ENCODE data around the gene COL17A1.

Gene COL17A1

GRCh38 chr10:104057717-104058116, 28.0 kb downstream of the COL17A1 start:
- no peak for DNase-seq (ENCODE audit: low spot score)
- TF ChIP-seq, protein P1, sequence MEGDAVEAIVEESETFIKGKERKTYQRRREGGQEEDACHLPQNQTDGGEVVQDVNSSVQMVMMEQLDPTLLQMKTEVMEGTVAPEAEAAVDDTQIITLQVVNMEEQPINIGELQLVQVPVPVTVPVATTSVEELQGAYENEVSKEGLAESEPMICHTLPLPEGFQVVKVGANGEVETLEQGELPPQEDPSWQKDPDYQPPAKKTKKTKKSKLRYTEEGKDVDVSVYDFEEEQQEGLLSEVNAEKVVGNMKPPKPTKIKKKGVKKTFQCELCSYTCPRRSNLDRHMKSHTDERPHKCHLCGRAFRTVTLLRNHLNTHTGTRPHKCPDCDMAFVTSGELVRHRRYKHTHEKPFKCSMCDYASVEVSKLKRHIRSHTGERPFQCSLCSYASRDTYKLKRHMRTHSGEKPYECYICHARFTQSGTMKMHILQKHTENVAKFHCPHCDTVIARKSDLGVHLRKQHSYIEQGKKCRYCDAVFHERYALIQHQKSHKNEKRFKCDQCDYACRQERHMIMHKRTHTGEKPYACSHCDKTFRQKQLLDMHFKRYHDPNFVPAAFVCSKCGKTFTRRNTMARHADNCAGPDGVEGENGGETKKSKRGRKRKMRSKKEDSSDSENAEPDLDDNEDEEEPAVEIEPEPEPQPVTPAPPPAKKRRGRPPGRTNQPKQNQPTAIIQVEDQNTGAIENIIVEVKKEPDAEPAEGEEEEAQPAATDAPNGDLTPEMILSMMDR (IDR thresholded peaks at IDR 0.05) = no peak
- no peak overlapping the region for H3K27ac ChIP-seq
- no peak overlapping the region for H3K4me3 ChIP-seq

DNA sequence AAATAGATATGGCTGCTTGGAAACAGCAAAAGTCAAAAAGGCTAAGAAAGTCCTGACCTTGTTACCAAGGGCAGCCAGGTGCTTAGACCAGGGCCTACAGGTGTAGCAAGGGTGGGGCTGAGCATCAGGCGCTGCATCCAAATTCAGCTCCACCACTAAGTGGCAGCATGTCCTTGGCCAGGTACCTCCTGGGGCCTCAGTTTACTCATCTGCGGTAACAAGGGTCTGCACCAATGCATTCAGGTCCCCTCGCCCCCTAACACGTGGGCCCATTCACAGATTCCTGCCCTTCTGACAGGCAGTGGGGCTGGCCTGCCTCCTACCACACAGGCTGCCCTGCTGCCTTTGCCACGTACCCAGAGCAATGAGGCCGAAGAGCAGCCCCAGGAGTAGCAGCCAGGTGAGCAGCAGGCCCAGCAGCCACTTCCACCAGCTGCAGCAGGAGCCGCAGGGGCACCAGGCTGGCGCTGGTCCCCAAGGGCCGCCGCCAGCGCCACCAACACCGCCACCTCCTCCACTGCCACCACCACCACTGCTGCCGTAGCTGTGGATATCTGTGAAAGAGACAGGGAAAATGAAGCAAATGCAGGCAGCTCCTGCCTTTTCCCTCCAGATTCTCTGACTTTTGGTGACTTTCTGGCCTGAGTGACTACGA, 28.9 kb downstream of the COL17A1 start:
- no peak for DNase-seq (ENCODE audit: low spot score)
- TF ChIP-seq, protein P1 (IDR thresholded peaks at IDR 0.05) = no peak
- no peak overlapping the region for H3K27ac ChIP-seq
- H3K4me3 ChIP-seq = no peak overlapping the region

- peak overlapping the region in 1 of 2 donors; percentile 28 for H3K27ac ChIP-seq
- H3K4me3 ChIP-seq = no peak overlapping the region
- DNase-seq (ENCODE audit: low spot score) = no peak
- TF ChIP-seq, protein P1 (IDR thresholded peaks at IDR 0.05) = no peak
Observed at GRCh38 chr10:104054430-104054829, 31.2 kb downstream of the COL17A1 start.

DNA sequence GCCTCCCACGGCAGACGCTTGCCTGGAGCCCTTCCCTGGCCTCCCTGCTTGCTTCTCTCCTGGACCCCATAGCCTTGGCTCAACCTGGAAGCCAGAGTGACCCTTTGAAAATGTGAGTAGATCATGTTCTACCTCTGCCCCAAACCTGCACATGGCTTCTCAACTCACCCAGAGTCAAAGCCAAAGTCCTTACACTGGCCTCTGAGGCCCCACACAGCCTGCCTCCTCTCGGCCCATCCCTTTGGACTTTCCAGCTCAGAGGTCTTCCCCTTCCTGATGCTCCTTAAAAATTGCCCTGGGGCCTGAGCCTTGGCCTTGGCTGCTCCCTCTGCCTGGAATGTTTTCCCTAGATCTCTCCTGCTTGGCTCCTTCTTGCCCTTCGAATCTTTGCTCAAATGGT, 32.5 kb downstream of the COL17A1 start:
- Histone ChIP-seq H3K27ac (no peak overlapping the region), H3K4me3 (no peak overlapping the region)
- no peak for DNase-seq (ENCODE audit: low spot score)
- TF ChIP-seq, protein P1 (IDR thresholded peaks at IDR 0.05) = no peak

GRCh38 chr10:104052431-104052830, 33.2 kb downstream of the COL17A1 start:
- Histone ChIP-seq H3K4me3 (no peak overlapping the region), H3K27ac (no peak overlapping the region)
- TF ChIP-seq, protein P1 (IDR thresholded peaks at IDR 0.05) = no peak
- DNase-seq (ENCODE audit: low spot score) = no peak

DNA sequence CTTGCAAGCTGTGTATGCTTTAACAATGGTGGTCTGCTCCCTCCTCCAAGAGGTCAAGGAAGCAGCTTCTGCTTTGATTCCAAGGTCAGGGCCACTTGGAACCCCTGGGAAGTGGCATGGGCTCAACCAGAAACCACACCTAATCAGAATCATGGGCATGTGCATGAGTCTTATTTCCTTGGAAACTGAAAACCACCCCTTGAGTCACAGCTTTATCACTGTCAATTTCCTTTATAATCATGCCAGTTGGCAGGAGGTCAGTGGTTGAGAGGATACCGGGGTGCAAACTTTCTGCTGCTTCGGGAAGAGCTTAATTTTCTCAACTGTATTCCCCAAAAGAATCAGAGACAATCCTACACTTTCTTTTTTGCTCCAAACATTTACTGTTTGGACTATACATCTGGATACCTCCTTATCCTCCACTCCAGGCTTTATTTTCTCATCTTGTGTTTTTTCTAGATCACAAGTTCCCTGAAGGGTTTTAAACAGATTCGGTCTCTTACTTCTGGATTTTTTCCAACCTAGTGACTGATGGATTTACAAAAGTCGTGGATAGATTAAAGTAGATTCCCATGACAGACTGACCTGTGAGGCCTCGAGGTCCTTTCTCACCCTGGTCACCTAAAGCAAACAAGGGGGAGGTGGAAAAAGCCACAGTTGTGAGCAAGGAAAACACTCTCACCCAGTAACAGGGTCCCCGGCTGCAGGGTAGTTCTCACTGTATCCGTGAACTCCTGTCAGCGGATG, 36.0 kb downstream of the COL17A1 start:
- no peak overlapping the region for H3K4me3 ChIP-seq
- TF ChIP-seq, protein P1 (IDR thresholded peaks at IDR 0.05) = no peak
- no peak overlapping the region for H3K27ac ChIP-seq
- peak; percentile 26 for DNase-seq (ENCODE audit: low spot score)

- DNase-seq (ENCODE audit: low spot score) = no peak
- H3K27ac ChIP-seq = no peak overlapping the region
- TF ChIP-seq, protein P1 (IDR thresholded peaks at IDR 0.05) = no peak
- no peak overlapping the region for H3K4me3 ChIP-seq
Observed at GRCh38 chr10:104046651-104047050, 39.0 kb downstream of the COL17A1 start.
